B cell (primary cell): ENCODE results near the gene SNRPB. TPM values are rescaled to one million over a fixed set of nuclear protein-coding genes. Genes with fewer than 3 reads are reported as not detected.

ENCODE experiments used
- ATAC-seq: fragments of 200-7000 bp; cut with Tn5 transposase; one replicate; pipeline ENCODE4 v1.10.0; 2021; ENCODE audit warnings: low read depth, mild to moderate bottlenecking, moderate number of reproducible peaks, moderate library complexity
- CTCF ChIA-PET: fragments of 350-600 bp; sonication (Branson Sonifier 250); formaldehyde crosslinking; loops from one replicate; lab custom pipeline; 2021; ENCODE audit warnings: antibody characterized with exemption, inconsistent platforms; lab: Charles Lee
- POLR2A ChIA-PET: fragments of 350-600 bp; sonication (Branson Sonifier 250); formaldehyde crosslinking; loops from one replicate; lab custom pipeline; 2021; ENCODE audit warnings: antibody characterized with exemption; lab: Charles Lee
- DNase-seq: peaks from one replicate; pipeline ENCODE4 v3.0.0; 2013
- H2AFZ ChIP-seq: 2 replicates; pipeline ENCODE4 v1.6.1; 2012; ENCODE audit warnings: mild to moderate bottlenecking, low read depth, low read length; ENCODE audit not compliant: insufficient read depth, poor library complexity, severe bottlenecking
- H3K27ac ChIP-seq, 2 donors: 1 replicate in 1 of 2; 2 replicates in 1 of 2; pipeline ENCODE4 v1.5.1; 2012 to 2013; ENCODE audit warnings: low read length in 2 of 2, mild to moderate bottlenecking in 2 of 2, moderate library complexity in 1 of 2
- H3K27me3 ChIP-seq, 4 experiments: fragments of 200-600 bp in 1 of 4; sonication (generic) in 1 of 4; replicated peaks in 1 of 4; 1 replicate in 2 of 4; 2 replicates in 2 of 4; pipeline versions ENCODE4 v1.6.1 to v1.7.0; 2013 to 2016; ENCODE audit warnings: low read length in 3 of 4, mild to moderate bottlenecking in 2 of 4, mixed read lengths in 1 of 4, moderate library complexity in 1 of 4; ENCODE audit not compliant: insufficient read depth in 4 of 4, control insufficient read depth in 3 of 4; ENCODE audit errors: control extremely low read depth in 1 of 4
- H3K36me3 ChIP-seq, 2 experiments: replicated peaks in 1 of 2; 1 replicate in 1 of 2; 2 replicates in 1 of 2; pipeline versions ENCODE4 v1.6.1 to v1.7.1; 2013; ENCODE audit warnings: low read length in 1 of 2; ENCODE audit not compliant: insufficient read depth in 2 of 2, control insufficient read depth in 1 of 2; ENCODE audit errors: control extremely low read depth in 1 of 2, extremely low read depth in 1 of 2
- H3K4me1 ChIP-seq, 2 donors: fragments of 200-600 bp in 1 of 2; sonication (generic) in 1 of 2; 1 replicate in 1 of 2; 2 replicates in 1 of 2; pipeline versions ENCODE4 v1.5.1 to v1.6.1; 2013 to 2017; ENCODE audit warnings: low read length in 2 of 2; ENCODE audit not compliant: control insufficient read depth in 2 of 2, insufficient read depth in 2 of 2
- H3K4me2 ChIP-seq: replicated peaks from 2 replicates; pipeline ENCODE3; 2012; ENCODE audit warnings: mild to moderate bottlenecking, low read depth, low read length; ENCODE audit not compliant: poor library complexity, severe bottlenecking
- H3K4me3 ChIP-seq, 5 experiments: fragments of 200-600 bp in 1 of 5; sonication (generic) in 1 of 5; 1 replicate in 3 of 5; 2 replicates in 2 of 5; pipeline versions ENCODE4 v1.5.1 to v1.7.0; 2011 to 2016; ENCODE audit warnings: low read length in 4 of 5, mild to moderate bottlenecking in 4 of 5, low read depth in 2 of 5, control low read depth in 1 of 5, moderate library complexity in 1 of 5; ENCODE audit not compliant: insufficient read depth in 1 of 5; ENCODE audit errors: control extremely low read depth in 1 of 5, extremely low read depth in 1 of 5
- H3K79me2 ChIP-seq: fragments of 200-600 bp; sonication (generic); one replicate; pipeline ENCODE4 v1.6.0; 2016; ENCODE audit warnings: low read length; ENCODE audit not compliant: control insufficient read depth, insufficient read depth
- H3K9ac ChIP-seq: fragments of 200-600 bp; sonication (generic); 2 replicates; pipeline ENCODE4 v1.6.1; 2017; ENCODE audit warnings: mild to moderate bottlenecking, low read length, moderate library complexity
- H3K9me3 ChIP-seq, 3 donors: one replicate each; pipeline versions ENCODE4 v1.6.1 to v1.7.1; 2013; ENCODE audit warnings: low read length in 2 of 3; ENCODE audit not compliant: control insufficient read depth in 2 of 3, insufficient read depth in 1 of 3; ENCODE audit errors: control extremely low read depth in 1 of 3
- H4K20me1 ChIP-seq: 2 replicates; pipeline ENCODE4 v1.6.0; 2012; ENCODE audit warnings: mild to moderate bottlenecking, low read length; ENCODE audit not compliant: insufficient read depth, control insufficient read depth, poor library complexity, severe bottlenecking
- H3K27ac Mint-ChIP-seq: one replicate; pipeline ENCODE4 v1.8.0; 2021; ENCODE audit warnings: mixed read lengths
- H3K27me3 Mint-ChIP-seq: one replicate; pipeline ENCODE4 v1.8.0; 2021; ENCODE audit warnings: mixed read lengths
- H3K4me1 Mint-ChIP-seq: one replicate; pipeline ENCODE4 v1.8.0; 2021; ENCODE audit warnings: mixed read lengths
- H3K4me3 Mint-ChIP-seq: one replicate; pipeline ENCODE4 v1.8.0; 2021; ENCODE audit warnings: mixed read lengths
- H3K9me3 Mint-ChIP-seq: one replicate; pipeline ENCODE4 v1.8.0; 2022; ENCODE audit warnings: mixed read lengths; ENCODE audit not compliant: insufficient read depth
- CTCF ChIP-seq: fragments of 200-600 bp; IDR thresholded peaks from one replicate; pipeline ENCODE4 v1.8.0; 2022; ENCODE audit warnings: antibody characterized with exemption, mild to moderate bottlenecking
- EZH2 ChIP-seq: IDR thresholded peaks from 2 replicates; pipeline ENCODE4 v1.6.1; 2012; ENCODE audit warnings: borderline replicate concordance, low read depth, mild to moderate bottlenecking, moderate library complexity, low read length; ENCODE audit not compliant: insufficient read depth, poor library complexity, severe bottlenecking
- WGBS: methylation state at CpG from one replicate; pipeline ENCODE4 v1.1.5; 2013; ENCODE audit warnings: missing lambda C conversion rate; ENCODE audit not compliant: insufficient coverage; 5-methylcytosine and 5-hydroxymethylcytosine counted together
- intact Hi-C: fragments of 100-400 bp; cut with micrococcal nuclease; formaldehyde crosslinking; loops from one replicate; pipeline ENCODE4 v1.10.0; 2022
- polyA plus RNA-seq: library from polyadenylated mRNA; depleted of rRNA; stranded (reverse); fragments of >200 nt; gene quantifications from 2 replicates; pipeline ENCODE4 v1.2.3, GENCODE V29; 2012
- total RNA-seq, 2 donors: library from RNA; stranded (reverse); fragments of 120-200 nt in 1 of 2; gene quantifications; 1 replicate in 1 of 2; 2 replicates in 1 of 2; pipeline versions ENCODE4 v1.2.3 to v1.2.4, GENCODE V29; 2013 to 2022

SNRPB gene
- total and polyA plus RNA-seq, 2 donors (not counting 1 experiment from before 2014, with no cell fraction given) = 123 to 151 TPM

- Histone ChIP-seq H3K27me3 (peaks cover 0 to 6% (median 3%) of the 10 kb centered on the region in 4 experiments), H3K4me3 (peak overlapping the region; percentile 75 to 95 (median 91)), H3K27ac (peak overlapping the region; percentile 64 to 77), H3K79me2 (peaks cover 25% of the 10 kb centered on the region), H2AFZ (peak overlapping the region; percentile 99), H3K9me3 (no peaks in the 10 kb centered on the region), H3K36me3 (no peaks in the 10 kb centered on the region), H4K20me1 (no peaks in the 10 kb centered on the region), H3K9ac (peak overlapping the region; percentile 76), H3K4me1 (peaks cover 8 to 16% of the 10 kb centered on the region in 2 donors), H3K4me2 (peak overlapping the region; percentile 78)
- H3K4me3 Mint-ChIP-seq = peak overlapping the region; percentile 100
- peak overlapping the region; percentile 99 for H3K27ac Mint-ChIP-seq
- DNase-seq (no peak), ATAC-seq (peak; percentile 3)
- 19% methylated on average over 20 of the region's 22 CpGs for WGBS
- ChIA-PET CTCF (interaction anchor here (1.5 to 3.9 kb wide), 2 partner anchors 15 to 37 kb away, joined by 4 to 48 read pairs; partner anchors contain the start of gene SNRPB), POLR2A (interaction anchor here (1.4 to 1.6 kb wide), 2 partner anchors 37 to 144 kb away, joined by 4 to 7 read pairs; partner anchors contain the start of genes NOP56 and SNRPB)
- peaks cover 21% of the 10 kb centered on the region for H3K27me3 Mint-ChIP-seq
- TF ChIP-seq EZH2 = no peak
- no peak for TF ChIP-seq CTCF
- H3K4me1 Mint-ChIP-seq = peaks cover 20% of the 10 kb centered on the region
- no peaks in the 10 kb centered on the region for H3K9me3 Mint-ChIP-seq
- intact Hi-C loops = loop anchor here (1.0 to 2.0 kb wide), 2 partner anchors 16 to 207 kb away; no protein-coding TSS in a partner anchor
Measured at GRCh38 chr20:2507875-2508630, 37.5 kb upstream of the SNRPB start.

GRCh38 chr20:2507464-2507863, 36.9 kb upstream of the SNRPB start:
- WGBS = no CpG with 5 or more reads among the region's 5 CpGs
- Histone ChIP-seq H3K4me1 (peaks cover 8 to 16% of the 10 kb centered on the region in 2 donors), H3K9ac (peak overlapping the region; percentile 76), H3K79me2 (peaks cover 25% of the 10 kb centered on the region), H3K4me3 (no peak overlapping the region), H3K27me3 (peaks cover 0 to 5% (median 1%) of the 10 kb centered on the region in 4 experiments), H3K27ac (no peak overlapping the region), H3K9me3 (no peaks in the 10 kb centered on the region), H2AFZ (peak overlapping the region; percentile 99), H4K20me1 (no peaks in the 10 kb centered on the region), H3K4me2 (peak overlapping the region; percentile 78), H3K36me3 (no peaks in the 10 kb centered on the region)
- Mint-ChIP-seq H3K27ac (peak overlapping the region; percentile 50), H3K9me3 (no peaks in the 10 kb centered on the region), H3K27me3 (peaks cover 18% of the 10 kb centered on the region), H3K4me3 (peak overlapping the region; percentile 50), H3K4me1 (peaks cover 20% of the 10 kb centered on the region)
- POLR2A ChIA-PET = no interaction called here
- intact Hi-C loops = no loop called here
- DNase-seq = no peak
- no peak for ATAC-seq
- TF ChIP-seq CTCF (no peak), EZH2 (no peak)
- CTCF ChIA-PET = interaction anchor here (1.5 to 3.9 kb wide), 2 partner anchors 16 to 37 kb away, joined by 4 to 48 read pairs; partner anchors contain the start of gene SNRPB
